K562 (cell line): ENCODE measurements around the gene USP10. TPM values are rescaled to one million over a fixed set of nuclear protein-coding genes. Genes with fewer than 3 reads are reported as not detected.

Experiments used
- ATAC-seq: fragments of 200-7000 bp; cut with Tn5 transposase; 3 replicates; pipeline ENCODE4 v1.9.1; 2020; ENCODE audit warnings: moderate library complexity
- BruUV-seq: library from RNA; stranded (reverse); fragments of 400-500 nt; replicated peaks from 2 replicates; lab custom pipeline; 2021; lab: Mats Ljungman, UMichigan
- CTCF ChIA-PET: fragments of 300-600 bp; formaldehyde crosslinking; extraction: SDS; loops from one replicate; lab custom pipeline; 2021; ENCODE audit warnings: low intra/inter-chr PET ratio; lab: Yijun Ruan, JAX
- POLR2A ChIA-PET: fragments of 300-600, 350-650 bp; sonication (Branson Sonifier 250); formaldehyde crosslinking; extraction: SDS; loops from one replicate; lab custom pipeline; 2021; ENCODE audit warnings: antibody characterized with exemption, inconsistent platforms; lab: Yijun Ruan, JAX
- DNase-seq, 4 experiments: peaks; one replicate each; pipeline versions ENCODE4 v3.0.0 to v3.0.0-alpha.2; 2011 to 2018; ENCODE audit warnings: low spot score in 3 of 4, mixed read lengths in 3 of 4; ENCODE audit errors: extremely low read depth in 1 of 4
- FAIRE-seq: peaks from 2 replicates; lab custom pipeline; 2011; peaks lifted over from hg19 to GRCh38; lab: Jason Lieb, UNC
- H2AFZ ChIP-seq: 2 replicates; pipeline ENCODE4 v1.6.0; 2011; ENCODE audit warnings: low read depth, low read length, control low read depth, inconsistent platforms
- H3K27ac ChIP-seq: fragments of 200-600 bp; 3 replicates; pipeline ENCODE4 v1.8.0; 2011; ENCODE audit warnings: low read depth, mild to moderate bottlenecking, control low read depth, inconsistent platforms, low read length, moderate library complexity, mixed read lengths; ENCODE audit errors: extremely low read depth
- H3K27me3 ChIP-seq, 2 experiments: fragments of 300-600 bp in 1 of 2; 2 replicates in 1 of 2; 3 replicates in 1 of 2; pipeline versions ENCODE4 v1.6.0 to v1.8.0; 2011; ENCODE audit warnings: inconsistent platforms in 2 of 2, low read length in 2 of 2, mild to moderate bottlenecking in 1 of 2, mixed read lengths in 1 of 2, moderate library complexity in 1 of 2; ENCODE audit not compliant: control insufficient read depth in 2 of 2, insufficient read depth in 2 of 2
- H3K36me3 ChIP-seq: fragments of 300-600 bp; 3 replicates; pipeline ENCODE4 v1.8.0; 2011; ENCODE audit warnings: mild to moderate bottlenecking, low read length, inconsistent platforms; ENCODE audit not compliant: control insufficient read depth, insufficient read depth
- H3K4me1 ChIP-seq, 2 experiments: fragments of 200-600 bp in 1 of 2; replicated peaks in 1 of 2; 2 replicates in 1 of 2; 3 replicates in 1 of 2; pipeline versions ENCODE4 v1.5.1 to v1.8.0; 2011; ENCODE audit warnings: inconsistent platforms in 2 of 2, low read length in 2 of 2, mild to moderate bottlenecking in 1 of 2, mixed read lengths in 1 of 2, moderate library complexity in 1 of 2; ENCODE audit not compliant: control insufficient read depth in 2 of 2, insufficient read depth in 2 of 2
- H3K4me2 ChIP-seq: 2 replicates; pipeline ENCODE4 v1.6.1; 2011; ENCODE audit warnings: low read length, control low read depth, inconsistent platforms, mixed read lengths; ENCODE audit not compliant: insufficient read depth
- H3K4me3 ChIP-seq: fragments of 200-600 bp; sonication (generic), shearing (Covaris generic); 2 replicates; pipeline ENCODE4 v1.5.1; 2016; ENCODE audit warnings: control low read depth, inconsistent platforms
- H3K79me2 ChIP-seq: fragments of 200-600 bp; 3 replicates; pipeline ENCODE4 v1.8.0; 2011; ENCODE audit warnings: low read length, inconsistent platforms; ENCODE audit not compliant: control insufficient read depth, insufficient read depth
- H3K9ac ChIP-seq, 2 experiments: 2 replicates each; pipeline versions ENCODE4 v1.6.0 to v1.6.1; 2011; ENCODE audit warnings: low read depth in 2 of 2, low read length in 2 of 2, control low read depth in 1 of 2, inconsistent platforms in 1 of 2, mild to moderate bottlenecking in 1 of 2, mixed read lengths in 1 of 2; ENCODE audit not compliant: insufficient read depth in 1 of 2
- H3K9me1 ChIP-seq: one replicate; pipeline ENCODE4 v1.6.0; 2011; ENCODE audit warnings: inconsistent platforms, mild to moderate bottlenecking, low read length, moderate library complexity; ENCODE audit not compliant: control insufficient read depth, insufficient read depth
- H3K9me3 ChIP-seq: replicated peaks from 2 replicates; pipeline ENCODE4 v1.5.1; 2011; ENCODE audit warnings: low read depth, low read length, inconsistent platforms; ENCODE audit not compliant: control insufficient read depth, insufficient read depth
- H4K20me1 ChIP-seq: replicated peaks from 2 replicates; pipeline ENCODE4 v1.6.1; 2011; ENCODE audit warnings: low read length, inconsistent platforms, mixed read lengths; ENCODE audit not compliant: control insufficient read depth, insufficient read depth
- BHLHE40 ChIP-seq: IDR thresholded peaks from 2 replicates; pipeline ENCODE4 v1.6.1; 2011; ENCODE audit warnings: low read length, improper control_type of control experiment
- C11orf30 ChIP-seq: fragments of 450-650 bp; IDR thresholded peaks from 2 replicates; pipeline ENCODE4 v1.6.1; 2016; ENCODE audit warnings: low read depth, mild to moderate bottlenecking
- CBFB ChIP-seq: sonication (generic); formaldehyde crosslinking; IDR thresholded peaks from 2 replicates; pipeline ENCODE4 v1.4.0; 2020; ENCODE audit warnings: mild to moderate bottlenecking, missing genetic modification reagents
- CTBP1 ChIP-seq: fragments of 450-650 bp; IDR thresholded peaks from 2 replicates; pipeline ENCODE4 v1.6.1; 2016; ENCODE audit warnings: borderline replicate concordance
- ELF4 ChIP-seq: fragments of 450-650 bp; formaldehyde crosslinking; IDR thresholded peaks from 2 replicates; pipeline ENCODE4 v1.4.0; 2022; ENCODE audit warnings: missing genetic modification characterization
- EP400 ChIP-seq: fragments of 450-650 bp; IDR thresholded peaks from 2 replicates; pipeline ENCODE4 v1.6.1; 2017; ENCODE audit warnings: antibody characterized with exemption, mild to moderate bottlenecking, moderate library complexity
- ESRRA ChIP-seq: fragments of 450-650 bp; IDR thresholded peaks from 2 replicates; pipeline ENCODE4 v1.6.1; 2014; ENCODE audit warnings: low read depth, mild to moderate bottlenecking, moderate library complexity, borderline replicate concordance
- FOSL1 ChIP-seq: fragments of 200-800 bp; sonication (Bioruptor generic); conservative IDR thresholded peaks from 2 replicates; pipeline ENCODE4 v1.6.1; 2016; ENCODE audit warnings: missing genetic modification characterization, missing compliant biosample characterization
- GABPA ChIP-seq: fragments of 200-800 bp; sonication (Bioruptor generic); conservative IDR thresholded peaks from 2 replicates; pipeline ENCODE4 v1.6.1; 2016; ENCODE audit warnings: low read depth, missing genetic modification characterization, missing compliant biosample characterization
- HMG20A ChIP-seq: fragments of 450-650 bp; formaldehyde crosslinking; conservative IDR thresholded peaks from 2 replicates; pipeline ENCODE4 v1.4.0; 2020; ENCODE audit warnings: mild to moderate bottlenecking, mixed read lengths
- NCOA2 ChIP-seq, 2 experiments: fragments of 450-650 bp; IDR thresholded peaks; 2 replicates each; pipeline ENCODE4 v1.6.1; 2018; ENCODE audit warnings: mild to moderate bottlenecking in 2 of 2, moderate library complexity in 1 of 2; ENCODE audit not compliant: partially characterized antibody in 2 of 2
- NFE2 ChIP-seq: IDR thresholded peaks from 2 replicates; pipeline ENCODE4 v1.6.1; 2014; ENCODE audit warnings: antibody characterized with exemption, low read depth
- NR2C2 ChIP-seq, 2 experiments: fragments of 200-800 bp in 1 of 2; sonication (Bioruptor generic) in 1 of 2; sonication (generic) in 1 of 2; formaldehyde crosslinking in 1 of 2; IDR thresholded peaks; 2 replicates each; pipeline versions ENCODE4 v1.6.1 to v1.8.0; 2016 to 2022; ENCODE audit warnings: mild to moderate bottlenecking in 1 of 2, missing compliant biosample characterization in 1 of 2, missing genetic modification characterization in 1 of 2, missing genetic modification reagents in 1 of 2
- PHF8 ChIP-seq: fragments of 200-600 bp; sonication (generic); IDR thresholded peaks from 2 replicates; pipeline ENCODE4 v1.6.1; 2012; ENCODE audit warnings: mixed run types, mild to moderate bottlenecking, inconsistent platforms, low read length, moderate library complexity, borderline replicate concordance
- POLR2G ChIP-seq: fragments of 200-400 bp; formaldehyde crosslinking; IDR thresholded peaks from 2 replicates; pipeline ENCODE4 v1.6.1; 2017; ENCODE audit warnings: low read depth, mild to moderate bottlenecking, antibody characterized with exemption, low read length, moderate library complexity
- RBBP5 ChIP-seq: fragments of 200-600 bp; sonication (generic); IDR thresholded peaks from 2 replicates; pipeline ENCODE4 v1.6.1; 2012; ENCODE audit warnings: borderline replicate concordance, mild to moderate bottlenecking, low read length, control low read depth, inconsistent platforms; ENCODE audit not compliant: insufficient read depth, poor library complexity, severe bottlenecking
- SNAPC5 ChIP-seq: fragments of 250-450 bp; sonication (Bioruptor Pico); IDR thresholded peaks from 2 replicates; pipeline ENCODE4 v1.8.0; 2021; ENCODE audit warnings: moderate library complexity, mild to moderate bottlenecking, inconsistent platforms
- YY1 ChIP-seq, 3 experiments: IDR thresholded peaks; 2 replicates each; pipeline ENCODE4 v1.6.1; 2011; ENCODE audit warnings: low read length in 2 of 3, mild to moderate bottlenecking in 2 of 3, moderate library complexity in 2 of 3, borderline replicate concordance in 1 of 3, control low read depth in 1 of 3, low read depth in 1 of 3; ENCODE audit not compliant: insufficient read depth in 3 of 3, insufficient replicate concordance in 2 of 3, control insufficient read depth in 1 of 3, insufficient read length in 1 of 3; ENCODE audit errors: extremely low read depth in 1 of 3
- ZBTB33 ChIP-seq: sonication (generic); formaldehyde crosslinking; IDR thresholded peaks from 2 replicates; pipeline ENCODE4 v1.8.1; 2023; ENCODE audit warnings: mild to moderate bottlenecking, missing genetic modification reagents
- WGBS: fragments of 100-300 bp; shearing (Covaris generic); methylation state at CpG from one replicate; pipeline ENCODE4 v1.1.6; 2016; ENCODE audit warnings: low coverage, mixed read lengths; ENCODE audit not compliant: insufficient coverage; ENCODE audit errors: missing lambda C conversion rate; 5-methylcytosine and 5-hydroxymethylcytosine counted together
- in situ Hi-C: fragments of 300-500 bp; cut with MboI; formaldehyde crosslinking; loops from 4 replicates; pipeline ENCODE4 v1.15.0; 2018; ENCODE audit warnings: inconsistent platforms, mixed read lengths
- intact Hi-C: fragments of 100-400 bp; cut with micrococcal nuclease; formaldehyde crosslinking; loops from 2 replicates; pipeline ENCODE4 v1.14.2; 2022
- polyA plus RNA-seq, 8 experiments: library from polyadenylated mRNA; depleted of rRNA in 4 of 8; stranded (reverse) in 5 of 8; unstranded in 3 of 8; fragments of >200 nt; fragmentation: Nextera tagmentation in 2 of 8; fragmentation: Illumina TruSeq in 1 of 8; extraction: Ambion mirVana in 2 of 8; extraction: Trizol in 1 of 8; gene quantifications; 2 replicates each; pipeline versions ENCODE4 v1.2.1 to v1.2.3, GENCODE V29; 2011 to 2014; ENCODE audit warnings: inconsistent platforms in 1 of 8, missing spikeins in 1 of 8
- total RNA-seq, 7 experiments: library from RNA; depleted of rRNA in 6 of 7; stranded (reverse); fragments of >200 nt in 6 of 7; fragmentation: Illumina TruSeq in 2 of 7; extraction: Trizol in 2 of 7; gene quantifications; 2 replicates each; pipeline versions ENCODE4 v1.2.1 to v1.2.3, GENCODE V29; 2011 to 2021; ENCODE audit warnings: low replicate concordance in 1 of 7

Gene USP10
- total and polyA plus RNA-seq, 9 of the 15 experiments (the other 6 are each of a cell fraction or from before 2014, with no cell fraction given), result 61.7 to 197 (median 116) TPM

- CTCF ChIA-PET, result no interaction called here
- peak; percentile 92 for ATAC-seq
- peak overlapping the region; percentile 91 for H2AFZ ChIP-seq
- TF ChIP-seq BHLHE40, result 0 out of 2 replicates have a peak, but pooled peaks have one; percentile 5
- TF ChIP-seq SNAPC5 (CRISPR knock-in tag), result no peak
- peak; percentile 87 for TF ChIP-seq FOSL1 (tag)
- peak; percentile 67; the same call in 1 of the 2 replicates for TF ChIP-seq ESRRA
- 0 out of 2 replicates have a peak, but pooled peaks have one; percentile 18 for TF ChIP-seq CBFB (CRISPR knock-in tag)
- peak; percentile 50; the same call in 1 of the 2 replicates for TF ChIP-seq ELF4 (CRISPR knock-in tag)
- TF ChIP-seq EP400, result peak; percentile 53
- TF ChIP-seq HMG20A (CRISPR knock-in tag), result no peak
- TF ChIP-seq POLR2G, result peak; percentile 65
- TF ChIP-seq PHF8, result peak; percentile 41; the same call in 1 of the 2 replicates
- no peak for TF ChIP-seq NR2C2 (CRISPR knock-in tag; IDR thresholded peaks at IDR 0.05)
- peak; percentile 45 for TF ChIP-seq NR2C2 (tag; IDR thresholded peaks at IDR 0.05)
- TF ChIP-seq NFE2, result peak; percentile 70
- TF ChIP-seq NCOA2 (IDR thresholded peaks at IDR 0.05; ENCODE audit: partially characterized antibody in 2 of 2), result no peak
- TF ChIP-seq GABPA (tag), result peak; percentile 84
- TF ChIP-seq YY1 (IDR thresholded peaks at IDR 0.05; ENCODE audit: borderline replicate concordance in 1 of 3, control insufficient read depth in 1 of 3, extremely low read depth in 1 of 3, insufficient read depth in 3 of 3, insufficient read length in 1 of 3, insufficient replicate concordance in 2 of 3, low read depth in 1 of 3, low read length in 2 of 3), result peak in 1 of 3 experiments; percentile 48
- peak; percentile 30; the same call in 1 of the 2 replicates for TF ChIP-seq ZBTB33 (CRISPR knock-in tag)
- TF ChIP-seq C11orf30, result peak; percentile 55; the same call in 1 of the 2 replicates
- TF ChIP-seq RBBP5, result no peak
- TF ChIP-seq CTBP1, result peak; percentile 93
Measured at GRCh38 chr16:84806256-84806889, 106.6 kb downstream of the USP10 start.

More at GRCh38 chr16:84806256-84806889, 106.6 kb downstream of the USP10 start:
- Histone ChIP-seq H3K9me1 (no peaks in the 10 kb centered on the region), H3K27me3 (peaks cover 9 to 28% of the 10 kb centered on the region in 2 experiments), H3K4me3 (peak overlapping the region; percentile 24), H3K36me3 (no peaks in the 10 kb centered on the region), H3K27ac (peak overlapping the region; percentile 40; the same call in 1 of the 3 replicates), H3K9ac (peak overlapping the region; percentile 12 to 74; a peak in 3 of 4 replicates), H3K4me1 (peaks cover 7 to 8% of the 10 kb centered on the region in 2 experiments; a peak in 4 of 5 replicates), H3K79me2 (no peaks in the 10 kb centered on the region), H4K20me1 (no peaks in the 10 kb centered on the region), H3K4me2 (peak overlapping the region; percentile 67), H3K9me3 (no peaks in the 10 kb centered on the region)
- intact Hi-C loops, result no loop called here
- peak; percentile 51 for FAIRE-seq
- DNase-seq, result peak; percentile 70 to 82 (median 73)
- 4% methylated on average over 26 of the region's 26 CpGs for WGBS
- in situ Hi-C loops, result no loop called here
- BruUV-seq, result no TSS peak
- POLR2A ChIA-PET, result interaction anchor here (0.6 to 1.1 kb wide), 5 partner anchors 11 to 542 kb away, joined by 3 to 5 read pairs (median 4); partner anchors contain the start of gene CRISPLD2
